ENCODE data around the gene MICAL2. TPM values are rescaled to one million over a fixed set of nuclear protein-coding genes. Genes with fewer than 3 reads are reported as not detected.
A peak's percentile ranks its signal among the peaks of the same experiment; 100 is the strongest.

MICAL2 gene
- polyA plus RNA-seq, 2 of the 4 experiments (the other 2 are of a cell fraction): 39.8 to 42.1 TPM

- Histone ChIP-seq H3K27ac (peak overlapping the region in 1 of 2 experiments; percentile 90; a peak in 3 of 6 replicates), H3K4me3 (no peak overlapping the region), H3K4me1 (peaks cover 69% of the 10 kb centered on the region), H3K9me3 (no peaks in the 10 kb centered on the region), H3K4me2 (no peak overlapping the region)
- CTCF ChIA-PET: interaction anchor here (0.6 to 5.7 kb wide), 9 partner anchors 14 to 181 kb away, joined by 3 to 45 read pairs (median 4); no protein-coding TSS in a partner anchor
- FAIRE-seq (no peak), ATAC-seq (no peak), DNase-seq (ENCODE audit: low read depth in 1 of 2, low spot score in 1 of 2) (no peak)
- 93% methylated on average over 12 of the region's 12 CpGs for WGBS (ENCODE audit: missing lambda C conversion rate)
- TF ChIP-seq POLR2AphosphoS2 (conservative IDR thresholded peaks at IDR 0.05; ENCODE audit: low read length): no peak
- no peak for TF ChIP-seq JUN (IDR thresholded peaks at IDR 0.05)
- TF ChIP-seq, protein P1, sequence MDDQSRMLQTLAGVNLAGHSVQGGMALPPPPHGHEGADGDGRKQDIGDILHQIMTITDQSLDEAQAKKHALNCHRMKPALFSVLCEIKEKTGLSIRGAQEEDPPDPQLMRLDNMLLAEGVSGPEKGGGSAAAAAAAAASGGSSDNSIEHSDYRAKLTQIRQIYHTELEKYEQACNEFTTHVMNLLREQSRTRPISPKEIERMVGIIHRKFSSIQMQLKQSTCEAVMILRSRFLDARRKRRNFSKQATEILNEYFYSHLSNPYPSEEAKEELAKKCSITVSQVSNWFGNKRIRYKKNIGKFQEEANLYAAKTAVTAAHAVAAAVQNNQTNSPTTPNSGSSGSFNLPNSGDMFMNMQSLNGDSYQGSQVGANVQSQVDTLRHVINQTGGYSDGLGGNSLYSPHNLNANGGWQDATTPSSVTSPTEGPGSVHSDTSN (IDR thresholded peaks at IDR 0.05): no peak
- no peak for TF ChIP-seq ZSCAN20 (CRISPR knock-in tag; IDR thresholded peaks at IDR 0.05)
- TF ChIP-seq NR3C1 (IDR thresholded peaks at IDR 0.05): no peak
- no peak for TF ChIP-seq RFX5 (IDR thresholded peaks at IDR 0.05)
- no peak for TF ChIP-seq MAFK (IDR thresholded peaks at IDR 0.05; ENCODE audit: partially characterized antibody)
- TF ChIP-seq CHD2 (IDR thresholded peaks at IDR 0.05; ENCODE audit: low read length, partially characterized antibody): no peak
- TF ChIP-seq EP300 (IDR thresholded peaks at IDR 0.05): no peak
- POLR2A ChIA-PET: no interaction called here
Observed at GRCh38 chr11:12161603-12162350, 51.4 kb downstream of the MICAL2 start.

DNA sequence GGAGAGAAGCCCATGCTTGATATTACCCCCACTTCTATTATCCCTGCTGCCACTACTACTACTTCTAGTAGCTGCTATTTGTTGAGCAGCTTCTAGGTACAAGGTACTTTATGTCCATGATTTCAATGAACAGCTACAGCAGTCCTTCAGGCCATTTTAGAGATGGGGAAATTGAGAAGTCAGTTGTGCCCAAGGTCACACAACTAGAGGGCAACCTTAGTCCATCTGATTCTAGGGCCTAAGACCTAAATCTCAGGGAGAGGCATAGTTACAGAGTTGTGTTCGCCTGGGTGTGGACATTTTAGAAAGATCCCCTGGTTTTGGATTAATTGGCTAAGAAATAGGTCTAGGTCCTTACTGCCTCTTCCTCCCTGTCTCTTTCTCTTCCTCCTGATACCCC is 52.3 kb downstream of the MICAL2 start:
- Histone ChIP-seq H3K27ac (peak overlapping the region in 1 of 2 experiments; percentile 90; a peak in 3 of 6 replicates), H3K4me1 (peaks cover 72% of the 10 kb centered on the region), H3K4me2 (no peak overlapping the region), H3K9me3 (no peaks in the 10 kb centered on the region), H3K4me3 (no peak overlapping the region)
- ChIA-PET CTCF (interaction anchor here (0.6 to 5.3 kb wide), 8 partner anchors 11 to 180 kb away, joined by 3 to 22 read pairs (median 4); no protein-coding TSS in a partner anchor), POLR2A (no interaction called here)
- FAIRE-seq (no peak), ATAC-seq (no peak), DNase-seq (ENCODE audit: low read depth in 1 of 2, low spot score in 1 of 2) (no peak)
- 100% methylated on average over 1 of the region's 1 CpG for WGBS (ENCODE audit: missing lambda C conversion rate)
- TF ChIP-seq KDM1A (IDR thresholded peaks at IDR 0.05; ENCODE audit: low read depth): no peak
- TF ChIP-seq, protein P2, sequence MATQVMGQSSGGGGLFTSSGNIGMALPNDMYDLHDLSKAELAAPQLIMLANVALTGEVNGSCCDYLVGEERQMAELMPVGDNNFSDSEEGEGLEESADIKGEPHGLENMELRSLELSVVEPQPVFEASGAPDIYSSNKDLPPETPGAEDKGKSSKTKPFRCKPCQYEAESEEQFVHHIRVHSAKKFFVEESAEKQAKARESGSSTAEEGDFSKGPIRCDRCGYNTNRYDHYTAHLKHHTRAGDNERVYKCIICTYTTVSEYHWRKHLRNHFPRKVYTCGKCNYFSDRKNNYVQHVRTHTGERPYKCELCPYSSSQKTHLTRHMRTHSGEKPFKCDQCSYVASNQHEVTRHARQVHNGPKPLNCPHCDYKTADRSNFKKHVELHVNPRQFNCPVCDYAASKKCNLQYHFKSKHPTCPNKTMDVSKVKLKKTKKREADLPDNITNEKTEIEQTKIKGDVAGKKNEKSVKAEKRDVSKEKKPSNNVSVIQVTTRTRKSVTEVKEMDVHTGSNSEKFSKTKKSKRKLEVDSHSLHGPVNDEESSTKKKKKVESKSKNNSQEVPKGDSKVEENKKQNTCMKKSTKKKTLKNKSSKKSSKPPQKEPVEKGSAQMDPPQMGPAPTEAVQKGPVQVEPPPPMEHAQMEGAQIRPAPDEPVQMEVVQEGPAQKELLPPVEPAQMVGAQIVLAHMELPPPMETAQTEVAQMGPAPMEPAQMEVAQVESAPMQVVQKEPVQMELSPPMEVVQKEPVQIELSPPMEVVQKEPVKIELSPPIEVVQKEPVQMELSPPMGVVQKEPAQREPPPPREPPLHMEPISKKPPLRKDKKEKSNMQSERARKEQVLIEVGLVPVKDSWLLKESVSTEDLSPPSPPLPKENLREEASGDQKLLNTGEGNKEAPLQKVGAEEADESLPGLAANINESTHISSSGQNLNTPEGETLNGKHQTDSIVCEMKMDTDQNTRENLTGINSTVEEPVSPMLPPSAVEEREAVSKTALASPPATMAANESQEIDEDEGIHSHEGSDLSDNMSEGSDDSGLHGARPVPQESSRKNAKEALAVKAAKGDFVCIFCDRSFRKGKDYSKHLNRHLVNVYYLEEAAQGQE (IDR thresholded peaks at IDR 0.05): no peak
- TF ChIP-seq ELK1 (IDR thresholded peaks at IDR 0.05; ENCODE audit: low read depth, low read length): no peak
- TF ChIP-seq RAD21 (conservative IDR thresholded peaks at IDR 0.05 in 1 of 2, IDR thresholded peaks at IDR 0.05 in 1 of 2): no peak
- TF ChIP-seq CBX8 (IDR thresholded peaks at IDR 0.05): no peak
- no peak for TF ChIP-seq HOXB5 (CRISPR knock-in tag; IDR thresholded peaks at IDR 0.05)
- no peak for TF ChIP-seq JUN (IDR thresholded peaks at IDR 0.05)
- no peak for TF ChIP-seq HOXB13 (CRISPR knock-in tag; IDR thresholded peaks at IDR 0.05; ENCODE audit: low read depth)
- no peak for TF ChIP-seq KDM5A (IDR thresholded peaks at IDR 0.05)
- no peak for TF ChIP-seq NFE2L2 (conservative IDR thresholded peaks at IDR 0.05; ENCODE audit: low read length)
- no peak for TF ChIP-seq CBX2 (IDR thresholded peaks at IDR 0.05; ENCODE audit: borderline replicate concordance, low read depth)
- TF ChIP-seq RNF2 (IDR thresholded peaks at IDR 0.05; ENCODE audit: borderline replicate concordance, low read depth): no peak
- no peak for TF ChIP-seq ZFP36 (IDR thresholded peaks at IDR 0.05; ENCODE audit: borderline replicate concordance, partially characterized antibody)
- no peak for TF ChIP-seq PHF8 (IDR thresholded peaks at IDR 0.05; ENCODE audit: borderline replicate concordance, low read depth)
- no peak for TF ChIP-seq MYC (IDR thresholded peaks at IDR 0.05; ENCODE audit: borderline replicate concordance, low read length)
- no peak for TF ChIP-seq CEBPB (IDR thresholded peaks at IDR 0.05)
- no peak for TF ChIP-seq ZNF302 (CRISPR knock-in tag; IDR thresholded peaks at IDR 0.05)
- TF ChIP-seq CHD4 (IDR thresholded peaks at IDR 0.05; ENCODE audit: borderline replicate concordance): no peak

All from A549 (cell line).